ENCODE data around the gene NUP88.

GRCh38 chr17:5405400-5405799, 14.1 kb downstream of the NUP88 start:
- no peak for TF ChIP-seq EZH2 (IDR thresholded peaks at IDR 0.05; ENCODE audit: insufficient read depth, poor library complexity, severe bottlenecking)
- TF ChIP-seq EZH2phosphoT487 (IDR thresholded peaks at IDR 0.05; ENCODE audit: insufficient read depth, low read depth), result no peak

Measured in GM23248 (cell line).